ENCODE data around the gene HSFX3. TPM values are rescaled to one million over a fixed set of nuclear protein-coding genes. Genes with fewer than 3 reads are reported as not detected.

HSFX3 gene
- total and polyA plus RNA-seq, 2 donors (not counting 1 experiment from before 2014, with no cell fraction given) = not detected

DNA sequence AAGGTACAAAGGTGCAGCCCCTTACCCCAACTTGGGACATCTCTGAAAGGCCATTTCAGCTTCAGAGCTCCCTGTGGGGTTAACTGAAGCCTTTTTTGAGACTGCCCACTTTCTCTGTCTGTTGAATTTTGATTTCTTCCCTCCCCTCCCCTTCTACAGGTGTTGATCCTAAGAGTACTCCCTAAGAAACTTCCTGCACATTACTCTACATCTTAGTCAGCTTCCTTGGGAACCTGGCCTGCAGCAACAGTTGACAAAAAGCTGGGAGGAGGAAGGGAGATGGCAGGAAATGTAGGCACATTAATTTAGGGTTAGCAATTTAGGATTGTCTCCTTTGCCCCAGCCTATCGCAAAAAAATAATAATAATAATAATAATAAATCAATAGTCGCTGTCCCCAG, 43.4 kb downstream of the HSFX3 start:
- H3K27me3 ChIP-seq (ENCODE audit: control insufficient read depth, insufficient read depth, low read length) = no peaks in the 10 kb centered on the region
- H2AFZ ChIP-seq (ENCODE audit: low read length) = no peak overlapping the region
- TF ChIP-seq EZH2 (IDR thresholded peaks at IDR 0.05; ENCODE audit: low read length, missing control alignments) = no peak
- TF ChIP-seq, protein P1, sequence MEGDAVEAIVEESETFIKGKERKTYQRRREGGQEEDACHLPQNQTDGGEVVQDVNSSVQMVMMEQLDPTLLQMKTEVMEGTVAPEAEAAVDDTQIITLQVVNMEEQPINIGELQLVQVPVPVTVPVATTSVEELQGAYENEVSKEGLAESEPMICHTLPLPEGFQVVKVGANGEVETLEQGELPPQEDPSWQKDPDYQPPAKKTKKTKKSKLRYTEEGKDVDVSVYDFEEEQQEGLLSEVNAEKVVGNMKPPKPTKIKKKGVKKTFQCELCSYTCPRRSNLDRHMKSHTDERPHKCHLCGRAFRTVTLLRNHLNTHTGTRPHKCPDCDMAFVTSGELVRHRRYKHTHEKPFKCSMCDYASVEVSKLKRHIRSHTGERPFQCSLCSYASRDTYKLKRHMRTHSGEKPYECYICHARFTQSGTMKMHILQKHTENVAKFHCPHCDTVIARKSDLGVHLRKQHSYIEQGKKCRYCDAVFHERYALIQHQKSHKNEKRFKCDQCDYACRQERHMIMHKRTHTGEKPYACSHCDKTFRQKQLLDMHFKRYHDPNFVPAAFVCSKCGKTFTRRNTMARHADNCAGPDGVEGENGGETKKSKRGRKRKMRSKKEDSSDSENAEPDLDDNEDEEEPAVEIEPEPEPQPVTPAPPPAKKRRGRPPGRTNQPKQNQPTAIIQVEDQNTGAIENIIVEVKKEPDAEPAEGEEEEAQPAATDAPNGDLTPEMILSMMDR (conservative IDR thresholded peaks at IDR 0.05 in 1 of 2, IDR thresholded peaks at IDR 0.05 in 1 of 2; ENCODE audit: low read depth in 1 of 2, low read length in 2 of 2) = no peak
- H3K79me2 ChIP-seq (ENCODE audit: control insufficient read depth, insufficient read depth, low read length) = peaks cover 7% of the 10 kb centered on the region
- no peaks in the 10 kb centered on the region for H4K20me1 ChIP-seq (ENCODE audit: control insufficient read depth, extremely low read depth, insufficient read depth, low read length)
- no peak overlapping the region for H3K27ac ChIP-seq (ENCODE audit: insufficient read depth, low read length)
- no peak overlapping the region for H3K9ac ChIP-seq (ENCODE audit: insufficient read depth, low read length)
- DNase-seq (ENCODE audit: low read depth in 2 of 2) = no peak
- H3K9me3 ChIP-seq (ENCODE audit: control insufficient read depth, insufficient read depth, low read depth, low read length) = no peaks in the 10 kb centered on the region
- H3K36me3 ChIP-seq (ENCODE audit: control insufficient read depth, insufficient read depth, low read length) = peaks cover 1% of the 10 kb centered on the region
- no peak overlapping the region for H3K4me3 ChIP-seq (replicated peaks in 1 of 4; ENCODE audit: control extremely low read depth in 1 of 4, insufficient read depth in 1 of 4, low read depth in 3 of 4, low read length in 4 of 4)
- H3K4me1 ChIP-seq (ENCODE audit: control insufficient read depth, extremely low read depth, insufficient read depth, low read length) = peaks cover 3% of the 10 kb centered on the region
- no peak overlapping the region for H3K4me2 ChIP-seq (ENCODE audit: extremely low read depth, insufficient read depth, low read length)

DNA sequence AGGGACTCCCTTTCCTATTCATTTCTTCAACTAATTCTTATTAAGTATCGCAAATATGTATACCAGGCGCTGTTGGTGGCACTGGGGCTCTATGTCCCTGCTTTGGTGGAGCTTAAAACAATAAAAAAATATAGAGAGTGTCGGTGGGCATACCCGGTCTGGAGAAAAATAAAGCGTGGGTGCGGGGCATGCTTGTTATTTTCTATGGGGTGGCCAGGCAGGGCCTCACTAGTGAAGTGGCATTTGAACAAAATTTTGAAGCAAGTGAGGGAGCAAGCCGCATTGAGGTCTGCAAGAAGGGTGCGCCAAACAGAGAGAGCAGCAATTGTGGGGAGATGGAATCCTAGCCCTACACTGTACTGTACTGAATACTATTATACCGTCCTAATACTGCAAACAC, 44.1 kb downstream of the HSFX3 start:
- no peaks in the 10 kb centered on the region for H3K9me3 ChIP-seq (ENCODE audit: control insufficient read depth, insufficient read depth, low read depth, low read length)
- H3K4me1 ChIP-seq (ENCODE audit: control insufficient read depth, extremely low read depth, insufficient read depth, low read length) = peaks cover 3% of the 10 kb centered on the region
- no peak overlapping the region for H3K9ac ChIP-seq (ENCODE audit: insufficient read depth, low read length)
- no peak overlapping the region for H3K4me2 ChIP-seq (ENCODE audit: extremely low read depth, insufficient read depth, low read length)
- peaks cover 7% of the 10 kb centered on the region for H3K79me2 ChIP-seq (ENCODE audit: control insufficient read depth, insufficient read depth, low read length)
- H3K36me3 ChIP-seq (ENCODE audit: control insufficient read depth, insufficient read depth, low read length) = peaks cover 3% of the 10 kb centered on the region
- H3K4me3 ChIP-seq (replicated peaks in 1 of 4; ENCODE audit: control extremely low read depth in 1 of 4, insufficient read depth in 1 of 4, low read depth in 3 of 4, low read length in 4 of 4) = no peak overlapping the region
- no peaks in the 10 kb centered on the region for H4K20me1 ChIP-seq (ENCODE audit: control insufficient read depth, extremely low read depth, insufficient read depth, low read length)
- no peak for DNase-seq (ENCODE audit: low read depth in 2 of 2)
- H3K27me3 ChIP-seq (ENCODE audit: control insufficient read depth, insufficient read depth, low read length) = no peaks in the 10 kb centered on the region
- no peak for TF ChIP-seq EZH2 (IDR thresholded peaks at IDR 0.05; ENCODE audit: low read length, missing control alignments)
- TF ChIP-seq, protein P1 (conservative IDR thresholded peaks at IDR 0.05 in 1 of 2, IDR thresholded peaks at IDR 0.05 in 1 of 2; ENCODE audit: low read depth in 1 of 2, low read length in 2 of 2) = no peak
- no peak overlapping the region for H3K27ac ChIP-seq (ENCODE audit: insufficient read depth, low read length)
- H2AFZ ChIP-seq (ENCODE audit: low read length) = no peak overlapping the region

GRCh38 chrX:149504915-149505651, 44.6 kb downstream of the HSFX3 start, which contains the start of gene IDS:
IDS (minus strand) TSS chrX:149505306; CDS start chrX:149505137, 169 bp downstream.
- Histone ChIP-seq H2AFZ (ENCODE audit: low read length) (peak within 1 kb of the TSS; percentile 49), H3K9me3 (ENCODE audit: control insufficient read depth, insufficient read depth, low read depth, low read length) (no peaks in the 10 kb centered on the region), H3K36me3 (ENCODE audit: control insufficient read depth, insufficient read depth, low read length) (peaks cover 3% of the 10 kb centered on the region), H3K4me2 (ENCODE audit: extremely low read depth, insufficient read depth, low read length) (peak within 1 kb of the TSS; percentile 87), H3K79me2 (ENCODE audit: control insufficient read depth, insufficient read depth, low read length) (peaks cover 7% of the 10 kb centered on the region), H3K9ac (ENCODE audit: insufficient read depth, low read length) (peak within 1 kb of the TSS; percentile 91), H3K4me3 (replicated peaks in 1 of 4; ENCODE audit: control extremely low read depth in 1 of 4, insufficient read depth in 1 of 4, low read depth in 3 of 4, low read length in 4 of 4) (peak within 1 kb of the TSS; percentile 54 to 69 (median 63)), H3K27me3 (ENCODE audit: control insufficient read depth, insufficient read depth, low read length) (no peaks in the 10 kb centered on the region), H3K27ac (ENCODE audit: insufficient read depth, low read length) (peak within 1 kb of the TSS; percentile 88), H3K4me1 (ENCODE audit: control insufficient read depth, extremely low read depth, insufficient read depth, low read length) (peaks cover 3% of the 10 kb centered on the region), H4K20me1 (ENCODE audit: control insufficient read depth, extremely low read depth, insufficient read depth, low read length) (no peaks in the 10 kb centered on the region)
- TF ChIP-seq EZH2 (IDR thresholded peaks at IDR 0.05; ENCODE audit: low read length, missing control alignments) = no peak
- DNase-seq (ENCODE audit: low read depth in 2 of 2) = peak; percentile 79 to 85

Measured in fibroblast of lung (primary cell).